ENCODE measurements around the gene RNF183.
"Not testable (repeated sequence)": the region's sequence is repeated elsewhere in the genome, so short reads cannot be mapped to it uniquely, and the experiment has no call there.

The RNF183 gene

DNA sequence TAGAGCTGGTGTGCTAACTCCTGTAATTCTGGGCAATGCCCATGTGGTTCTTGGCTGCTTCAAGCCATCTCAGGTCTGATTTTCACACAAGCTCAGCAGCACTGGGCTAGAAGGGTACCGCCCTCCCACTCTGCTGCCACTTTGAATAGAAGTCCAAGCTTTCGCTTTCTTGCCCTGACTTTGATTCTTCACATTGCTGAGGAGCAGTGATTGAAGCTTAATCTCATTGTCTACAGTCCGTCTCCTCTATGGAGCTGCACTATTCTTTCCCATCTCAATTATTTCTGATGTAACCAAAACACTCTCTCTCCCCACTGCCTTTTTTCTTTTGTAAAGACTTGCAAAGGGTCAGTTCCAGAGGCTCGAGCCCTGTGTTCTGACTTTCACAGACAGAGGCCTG lies 12.9 kb upstream of the RNF183 start:
- DNase-seq (ENCODE audit: low spot score): no peak

DNA sequence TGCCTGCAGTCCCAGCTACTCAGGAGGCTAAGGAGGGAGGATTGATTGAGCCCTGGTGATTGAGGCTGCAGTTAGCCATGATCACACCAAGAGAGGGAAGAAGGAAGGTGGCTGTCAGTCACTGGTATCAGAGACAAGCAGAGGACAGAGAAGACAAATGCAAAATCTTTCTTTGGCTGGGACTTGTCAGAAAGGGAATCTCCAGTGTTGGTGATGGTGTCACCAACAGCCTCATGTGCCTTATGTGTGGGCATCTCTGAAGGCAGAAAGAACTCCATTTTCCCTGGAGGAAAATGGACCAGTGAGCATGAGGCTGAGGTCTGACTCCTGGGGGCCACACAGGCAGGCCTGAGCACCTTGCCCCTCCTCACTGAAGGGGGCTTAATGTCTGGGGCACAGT lies 12.1 kb upstream of the RNF183 start:
- no peak for DNase-seq (ENCODE audit: low spot score)

DNA sequence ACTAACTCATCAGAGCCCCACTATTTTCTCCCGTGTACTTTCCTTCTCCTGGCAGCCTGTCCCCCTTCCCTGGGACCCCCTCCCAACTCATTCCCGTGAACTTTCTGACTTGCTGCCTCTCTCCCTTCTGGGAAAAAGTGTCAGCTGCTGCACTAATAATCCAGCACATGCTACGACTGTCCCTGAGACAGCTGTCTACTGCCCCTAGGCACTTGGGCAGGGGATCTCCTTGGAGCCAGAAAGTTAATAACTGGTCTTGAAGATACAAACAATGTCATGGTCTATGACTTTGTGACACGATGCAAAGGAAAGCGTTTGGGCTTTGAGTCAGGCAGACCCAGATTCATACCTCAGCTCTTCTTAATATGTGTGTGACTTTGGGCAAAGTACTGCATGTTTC lies 10.1 kb upstream of the RNF183 start:
- DNase-seq (ENCODE audit: low spot score): no peak

DNA sequence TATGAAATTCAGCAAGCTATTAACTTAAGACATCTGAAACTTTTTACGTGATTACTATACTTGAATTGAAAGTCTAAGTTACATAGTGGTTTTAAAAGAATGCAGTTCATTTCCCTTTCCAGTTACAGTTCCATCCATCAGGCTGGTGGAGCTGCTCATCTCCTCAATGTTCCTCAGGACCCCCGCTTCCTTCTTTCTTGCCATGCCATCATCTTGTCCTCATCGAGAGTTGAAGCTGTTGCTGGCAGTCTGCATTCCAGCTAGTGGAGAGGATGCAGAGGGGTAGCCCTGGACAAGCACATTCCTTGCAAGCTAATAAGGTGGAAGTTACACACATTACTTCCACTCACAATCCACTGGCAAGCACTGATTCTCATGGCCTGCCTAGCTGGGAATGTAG lies 8.8 kb upstream of the RNF183 start:
- DNase-seq (ENCODE audit: low spot score): no peak

DNA sequence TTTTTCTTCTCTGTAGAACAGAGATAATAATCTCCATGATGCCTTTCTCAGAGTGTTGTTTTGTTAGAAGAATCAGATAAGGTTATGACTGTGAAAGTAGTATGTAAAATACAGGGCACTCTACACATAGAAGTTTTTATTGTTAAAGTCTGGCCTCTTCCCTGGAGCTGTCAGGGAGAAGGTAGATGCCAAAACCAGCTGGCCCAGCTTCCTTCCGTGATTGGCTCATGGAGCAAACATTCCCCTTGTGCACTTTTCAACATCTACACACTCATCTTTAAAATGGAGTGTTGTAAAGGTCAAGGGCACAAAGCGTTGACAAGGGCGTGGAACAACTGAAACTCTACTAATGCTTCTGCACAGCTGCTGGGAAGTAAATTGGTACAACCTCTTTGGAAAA lies 7.4 kb upstream of the RNF183 start:
- no peak for DNase-seq (ENCODE audit: low spot score)

DNA sequence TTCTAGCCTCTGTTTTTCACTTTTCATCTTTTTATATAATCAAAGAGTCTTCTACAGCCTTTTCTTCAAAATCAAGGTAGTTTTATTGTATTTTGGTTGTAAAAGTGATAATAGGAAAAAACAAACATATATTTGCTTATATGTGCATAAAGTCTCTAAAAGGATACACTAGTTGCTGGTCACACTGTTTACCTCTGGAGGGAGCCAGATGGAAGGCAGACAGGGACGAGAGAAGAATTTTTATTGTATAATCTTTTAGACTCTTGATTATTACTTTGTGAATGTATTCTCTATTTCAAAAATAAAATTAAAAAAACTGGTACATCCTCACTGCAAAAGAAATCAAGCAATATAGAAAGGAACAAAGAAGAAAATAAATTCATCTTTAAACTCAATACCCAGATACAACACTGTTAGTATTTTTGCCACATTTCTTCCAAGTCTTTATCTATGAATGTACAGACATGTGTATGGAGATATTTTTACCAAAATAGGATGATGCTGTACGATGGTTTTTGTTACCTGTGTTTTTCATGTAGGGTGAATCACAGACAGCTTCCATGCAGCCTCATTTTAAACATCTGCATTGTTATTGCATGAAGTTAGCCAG lies 6.1 kb upstream of the RNF183 start:
- peak; percentile 50 for DNase-seq (ENCODE audit: low spot score)

DNA sequence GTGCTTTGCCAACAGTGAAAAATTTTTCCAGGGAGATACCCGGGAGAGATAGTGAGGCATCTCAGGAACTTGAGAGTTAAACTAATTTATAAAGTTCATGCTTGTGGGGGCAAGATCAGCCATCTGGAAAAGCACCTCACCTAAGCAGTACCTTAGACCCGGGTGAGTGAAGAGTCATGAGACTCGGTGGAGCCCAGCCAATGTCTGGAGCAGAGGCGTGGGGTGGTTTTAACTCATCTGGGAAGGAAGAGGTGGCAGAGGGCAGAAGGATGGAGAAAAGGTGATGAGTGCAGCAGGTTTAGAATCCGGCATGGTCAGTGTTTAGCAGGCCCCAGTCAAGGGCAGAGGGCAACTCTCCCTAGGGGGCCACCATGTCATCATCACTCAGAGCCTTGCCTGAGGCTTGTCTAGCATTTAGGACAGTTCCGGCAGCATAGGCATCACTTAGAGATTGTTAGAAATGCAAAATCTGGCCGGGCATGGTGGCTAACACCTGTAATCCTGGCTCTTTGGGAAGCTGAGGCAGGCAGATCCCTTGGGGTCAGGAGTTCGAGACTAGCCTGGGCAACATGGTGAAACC lies 4.3 kb upstream of the RNF183 start:
- DNase-seq (ENCODE audit: low spot score): no peak

DNA sequence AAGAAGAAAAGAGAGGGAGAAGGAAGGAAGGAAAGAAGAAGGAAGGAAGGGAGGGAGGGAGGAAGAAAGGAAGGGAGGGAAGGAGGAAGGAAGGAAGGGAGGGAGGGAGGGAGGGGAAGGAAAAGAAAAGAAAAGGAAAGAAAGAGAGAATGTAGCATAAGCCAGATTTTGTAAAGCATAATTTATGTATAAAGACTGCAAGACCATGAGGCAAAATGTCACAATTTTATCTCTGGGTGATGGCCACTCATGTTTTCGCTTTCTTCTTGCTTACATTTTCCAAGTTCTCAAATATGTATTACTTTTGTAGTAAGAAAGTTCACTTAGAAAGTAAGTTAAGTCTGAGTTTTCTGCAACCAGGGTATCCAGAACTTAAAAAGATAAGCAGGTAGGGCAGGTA lies 3.4 kb upstream of the RNF183 start:
- DNase-seq (ENCODE audit: low spot score): no peak

DNA sequence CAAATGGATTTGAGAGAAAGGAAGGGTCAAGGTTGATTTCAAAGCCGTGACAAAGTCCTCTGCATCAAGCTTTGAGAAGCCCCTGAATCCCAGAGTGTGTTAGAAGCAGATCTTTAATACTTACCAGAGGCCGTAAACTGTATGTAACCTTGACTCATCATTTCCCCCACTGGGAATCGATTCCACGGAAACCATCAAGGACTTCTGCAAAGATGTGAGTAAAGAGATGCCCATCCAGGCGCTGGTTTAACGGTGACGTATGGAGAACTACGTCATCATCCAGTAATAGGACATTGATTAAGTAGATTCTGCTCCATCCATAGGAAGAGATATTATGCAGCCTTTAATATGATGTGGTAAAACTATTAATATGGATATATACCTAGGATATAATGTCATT lies 1.6 kb downstream of the RNF183 start:
- no peak for DNase-seq (ENCODE audit: low spot score)

DNA sequence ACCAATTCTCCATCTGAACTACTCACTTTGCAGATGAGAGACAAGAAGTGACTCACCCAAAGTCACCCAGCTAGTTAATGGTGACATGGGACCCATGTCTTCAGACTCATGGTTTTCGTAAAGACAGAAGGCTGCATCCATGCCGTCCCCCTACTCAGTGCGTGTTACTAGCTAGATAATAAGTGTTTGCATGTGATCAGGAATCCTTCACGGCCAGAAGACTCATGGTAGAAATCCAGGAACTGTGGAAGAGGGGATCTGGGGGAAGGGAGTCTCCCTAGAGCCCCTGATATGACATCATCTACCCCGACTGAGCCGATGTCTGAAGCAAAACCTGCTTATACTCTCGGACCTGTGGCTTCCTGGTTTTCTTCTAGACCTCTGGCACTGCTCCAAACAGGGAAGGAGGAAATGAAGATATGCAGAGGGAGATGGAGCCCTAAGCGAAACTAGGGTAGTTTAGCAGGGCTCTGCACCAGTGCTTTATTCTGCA lies 3.3 kb downstream of the RNF183 start:
- no peak for DNase-seq (ENCODE audit: low spot score)

DNA sequence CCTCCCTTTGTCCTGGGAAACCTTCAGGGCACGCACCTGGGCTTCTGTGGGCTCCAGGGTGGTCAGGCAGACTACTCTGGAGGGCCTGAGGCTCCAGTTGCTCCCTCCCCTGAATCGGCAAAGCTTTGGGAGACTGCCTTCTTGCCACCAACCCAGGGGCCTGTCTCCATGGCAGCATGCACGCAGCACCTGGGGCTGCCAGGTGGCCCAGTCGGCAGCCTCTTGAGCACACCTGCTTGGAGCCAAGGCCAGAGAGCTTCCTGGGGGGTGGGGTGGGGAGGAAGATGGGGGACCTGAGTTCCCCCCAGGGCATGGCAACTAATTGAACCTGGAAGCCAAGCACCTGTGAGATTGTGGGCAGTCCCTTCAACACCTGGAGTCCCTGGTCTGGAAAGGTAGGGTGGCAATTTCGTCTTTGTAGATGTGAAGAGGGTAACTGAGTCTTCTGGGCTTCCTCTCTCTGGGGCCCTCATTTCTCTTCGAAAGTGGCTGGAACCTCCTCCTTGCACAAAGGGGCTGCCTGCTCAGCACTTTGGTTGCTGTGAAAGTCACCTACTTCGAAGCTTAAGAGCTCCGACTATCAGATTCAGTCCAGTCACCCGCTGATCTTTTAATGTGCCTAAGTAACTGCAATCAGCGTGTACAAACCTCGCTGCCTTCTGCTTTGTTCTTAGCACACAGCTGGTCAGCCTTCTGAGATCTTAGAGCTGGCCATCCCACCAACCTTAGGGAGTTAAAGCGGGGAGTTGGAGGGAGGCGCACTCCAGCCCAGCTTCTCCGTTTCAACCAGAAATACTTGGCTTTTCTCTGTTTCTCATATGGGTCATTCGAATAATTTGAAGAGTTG lies 4.0 kb downstream of the RNF183 start:
- no peak for DNase-seq (ENCODE audit: low spot score)

DNA sequence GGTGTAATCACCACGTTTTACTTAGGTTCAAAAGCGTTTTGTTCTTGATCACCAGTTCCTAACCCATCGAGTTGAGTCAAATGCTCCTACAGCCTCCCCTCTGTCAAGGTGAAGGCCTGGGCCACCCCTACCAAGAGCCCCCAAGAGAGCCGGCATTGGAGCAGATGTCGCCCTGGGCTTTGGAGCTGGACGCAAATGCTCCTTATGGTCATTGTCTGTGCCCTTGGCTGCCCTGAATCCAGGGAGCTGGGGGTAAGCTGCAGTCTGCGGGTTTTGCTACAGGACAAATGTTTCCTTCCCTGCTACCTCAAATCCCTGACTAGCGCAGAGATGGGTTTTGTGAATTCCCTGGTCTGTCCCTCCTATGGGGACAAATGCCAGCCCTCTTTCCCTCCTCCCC lies 4.9 kb downstream of the RNF183 start:
- DNase-seq (ENCODE audit: low spot score): no peak

DNA sequence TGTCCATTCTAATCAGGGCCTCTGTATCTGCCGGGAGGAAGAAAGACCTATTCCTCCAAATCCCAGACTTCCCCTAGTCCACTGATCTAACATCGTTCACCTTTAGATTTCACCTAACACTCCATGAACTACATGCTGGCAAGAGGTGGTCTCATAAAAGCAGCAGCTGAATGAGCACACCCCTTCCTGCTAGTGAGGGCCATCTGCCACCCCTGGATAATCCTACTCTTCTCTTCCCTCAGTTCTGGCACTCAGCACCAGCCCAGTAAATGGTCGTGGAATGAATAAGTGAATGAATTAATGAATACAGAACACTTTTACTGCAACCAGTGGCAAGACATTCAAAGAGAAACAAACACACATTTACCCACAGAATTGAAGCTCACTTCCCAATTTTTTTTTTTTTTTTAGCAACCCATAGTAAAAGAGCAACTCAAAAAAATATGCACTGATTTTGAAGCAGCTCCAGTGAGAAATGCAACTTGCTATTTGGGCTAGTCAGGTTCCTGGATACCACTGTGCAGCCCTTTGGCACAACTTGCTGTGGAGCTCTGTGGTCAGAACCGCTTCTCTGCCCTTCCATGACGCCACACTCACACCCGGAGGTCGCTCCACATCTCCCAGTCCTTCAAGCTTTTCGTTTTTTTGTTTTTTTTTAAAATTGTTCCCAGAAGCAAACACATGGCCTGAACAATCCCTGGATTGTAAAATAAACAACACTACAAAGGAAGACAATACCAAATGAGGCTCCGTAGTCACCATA lies 6.2 kb downstream of the RNF183 start:
- no peak for DNase-seq (ENCODE audit: low spot score)

DNA sequence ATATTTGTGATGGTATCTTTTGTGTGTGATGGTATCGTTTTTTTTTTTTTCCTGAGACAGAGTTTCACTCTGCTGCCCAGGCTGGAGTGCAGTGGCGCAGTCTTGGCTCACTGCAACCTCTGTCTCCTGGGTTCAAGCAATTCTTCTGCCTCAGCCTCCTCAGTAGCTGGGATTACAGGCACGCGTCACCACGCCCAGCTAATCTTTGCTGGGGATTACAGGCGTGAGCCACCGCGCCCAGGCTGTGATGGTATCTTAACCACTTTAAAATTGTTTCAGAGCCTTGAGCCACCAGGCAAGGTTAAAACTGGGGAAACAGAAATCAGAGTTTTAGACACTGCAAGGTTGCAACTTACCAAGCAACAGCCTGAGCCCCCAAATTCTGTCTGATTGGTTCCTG lies 6.9 kb downstream of the RNF183 start:
- DNase-seq (ENCODE audit: low spot score): not testable (repeated sequence)

DNA sequence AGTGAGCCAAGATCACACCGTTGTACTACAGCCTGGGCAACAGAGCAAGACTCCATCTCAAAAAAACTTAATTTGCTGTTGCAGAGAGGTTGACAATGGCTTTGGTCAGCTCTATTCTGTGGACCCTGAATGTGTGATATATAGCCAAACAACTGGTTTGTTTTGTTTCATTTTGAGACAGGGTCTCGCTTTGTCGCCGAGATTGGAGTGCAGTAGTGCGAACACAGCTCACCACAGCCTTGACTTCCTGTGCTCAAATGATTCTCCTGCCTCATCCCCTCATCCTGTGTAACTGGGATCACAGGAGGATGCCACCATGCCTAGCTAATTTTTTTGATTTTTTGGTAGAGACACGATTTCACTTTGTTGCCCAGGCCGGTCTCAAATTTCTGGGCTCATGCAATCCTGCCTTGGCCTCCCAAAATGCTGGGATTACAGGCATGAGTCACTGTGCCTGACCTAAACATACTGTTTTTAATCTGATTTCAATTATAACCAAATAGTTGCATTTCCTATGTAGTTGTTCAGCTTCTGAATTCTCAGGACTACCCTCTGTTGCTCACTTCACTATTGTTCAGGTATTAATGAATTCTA lies 9.8 kb downstream of the RNF183 start:
- no peak for DNase-seq (ENCODE audit: low spot score)

DNA sequence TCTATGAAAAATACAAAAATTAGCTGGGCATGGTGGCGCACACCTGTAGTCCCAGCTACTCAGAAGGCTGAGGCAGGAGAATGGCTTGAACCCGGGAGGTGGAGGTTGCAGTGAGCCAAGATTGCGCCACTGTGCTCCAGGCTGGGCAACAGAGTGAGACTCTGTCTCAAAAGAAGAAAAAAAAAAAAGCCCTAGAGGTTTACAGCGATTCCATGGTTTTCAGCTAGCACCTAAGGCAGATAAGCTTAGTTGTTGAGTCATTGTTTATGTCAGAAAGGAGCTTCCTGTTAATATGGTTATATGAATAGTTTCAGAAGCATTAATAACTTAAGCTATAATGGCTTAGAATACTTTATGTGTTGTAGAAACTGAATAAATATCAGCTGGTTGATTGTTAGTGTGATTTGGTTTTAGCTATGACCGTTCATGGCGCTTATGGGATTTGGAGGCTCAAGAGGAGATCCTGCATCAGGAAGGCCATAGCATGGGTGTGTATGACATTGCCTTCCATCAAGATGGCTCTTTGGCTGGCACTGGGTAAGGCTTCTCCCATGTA lies 13.0 kb downstream of the RNF183 start:
- DNase-seq (ENCODE audit: low spot score): no peak

DNA sequence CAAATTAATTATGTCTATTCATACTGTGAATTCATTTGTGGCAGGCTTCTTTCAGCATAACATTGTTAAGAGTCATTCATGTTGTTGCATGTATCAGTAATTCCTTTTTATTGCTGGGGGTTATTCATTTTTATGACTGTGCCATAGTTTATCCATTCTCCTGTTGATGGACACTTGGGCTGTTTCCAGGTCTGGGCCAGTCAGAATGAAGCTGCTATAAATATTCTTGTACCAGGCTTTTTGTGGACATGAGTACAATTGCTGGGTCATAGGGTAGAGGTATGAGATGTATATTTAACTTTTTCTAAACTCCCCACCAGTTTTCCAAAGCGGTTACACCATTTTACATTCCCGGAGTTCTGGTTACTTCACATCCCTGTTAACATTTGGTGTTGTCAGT lies 14.1 kb downstream of the RNF183 start:
- no peak for DNase-seq (ENCODE audit: low spot score)

DNA sequence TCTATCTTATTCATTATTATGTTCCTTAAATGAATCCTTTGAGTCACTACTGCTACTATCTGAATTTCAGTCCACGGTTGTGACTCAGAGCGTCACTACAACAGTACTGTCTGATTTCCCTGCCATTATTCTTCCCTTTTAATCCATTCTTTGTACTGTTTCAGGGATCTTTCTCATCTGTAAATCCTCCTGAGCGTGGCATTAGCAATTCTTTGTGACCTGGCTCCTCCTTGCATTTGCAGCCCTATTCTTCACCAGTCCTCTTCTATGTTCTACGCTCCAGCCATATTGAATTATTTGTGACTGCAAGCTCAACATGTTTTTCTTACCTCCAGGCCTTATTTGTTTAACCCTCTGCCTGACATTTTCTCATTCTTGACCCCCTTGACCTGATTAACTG lies 21.8 kb downstream of the RNF183 start:
- DNase-seq (ENCODE audit: low spot score): no peak

DNA sequence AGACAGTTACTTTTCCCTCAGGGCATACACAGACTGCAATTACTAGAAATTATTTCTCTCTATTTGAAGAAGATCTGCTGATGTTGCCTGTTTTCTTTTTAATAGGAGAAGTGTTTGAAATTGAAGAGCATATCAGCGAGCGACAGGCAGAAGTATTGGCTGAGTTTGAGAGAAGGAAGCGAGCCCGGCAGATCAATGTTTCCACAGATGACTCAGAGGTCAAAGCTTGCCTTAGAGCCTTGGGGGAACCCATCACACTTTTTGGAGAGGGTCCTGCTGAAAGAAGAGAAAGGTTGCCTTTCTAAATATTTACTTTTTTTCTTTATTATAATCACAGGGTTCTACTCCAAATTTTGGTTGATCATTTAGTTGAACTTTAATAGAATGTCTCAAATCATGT lies 24.3 kb downstream of the RNF183 start:
- DNase-seq (ENCODE audit: low spot score): no peak

DNA sequence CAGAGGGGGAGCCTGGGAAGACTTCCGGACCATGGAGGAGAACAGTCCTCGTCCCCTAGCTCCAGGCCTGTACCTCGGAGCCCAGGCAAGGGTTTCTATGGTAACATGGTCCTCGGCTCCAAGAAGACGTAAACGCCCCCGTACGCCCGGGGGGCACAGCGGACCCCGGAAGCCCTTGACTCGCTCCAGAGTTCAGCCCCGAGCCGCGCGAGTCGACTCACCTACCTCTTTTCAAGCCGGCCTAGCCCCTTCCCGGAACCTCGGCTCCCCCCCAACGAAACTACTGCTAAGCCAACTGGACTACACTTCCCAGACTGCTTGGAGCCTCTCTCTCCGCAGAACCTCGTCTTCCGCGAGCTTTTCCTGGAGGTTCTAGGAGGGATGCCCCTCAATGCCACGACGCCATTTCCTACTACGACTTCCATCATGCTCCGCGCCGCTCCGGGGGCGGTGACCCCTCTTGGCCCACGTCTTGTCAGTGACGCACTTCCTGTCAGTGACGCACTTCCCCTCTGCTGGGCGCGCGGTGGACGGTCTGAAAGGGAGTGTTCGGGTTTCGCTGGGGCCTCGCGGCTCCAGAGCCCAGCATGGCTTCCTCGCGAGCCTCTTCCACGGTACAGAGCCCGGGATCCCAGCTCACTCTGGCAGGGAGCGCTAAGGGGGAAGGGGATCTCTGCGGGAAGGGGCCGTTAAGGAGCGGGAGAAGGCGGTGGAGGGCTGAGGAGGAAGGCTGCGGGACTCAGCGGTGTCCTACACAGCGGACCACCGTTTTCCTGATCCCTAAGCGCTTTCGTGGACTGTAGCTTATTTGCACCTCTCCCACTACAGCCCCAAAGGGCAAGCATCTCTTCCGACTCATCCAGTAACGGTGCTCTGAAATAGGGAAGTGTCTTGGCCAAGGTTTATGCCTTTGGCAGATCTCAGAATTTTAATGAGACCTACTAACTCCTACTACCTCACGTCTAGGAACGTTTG lies 27.7 kb downstream of the RNF183 start, which contains the start of the genes CDC26 and PRPF4:
TSS of gene CDC26 (minus strand) at position 416 of the 975 bp plus-strand sequence. CDS start 3,065 bp downstream, outside the sequence.
TSS of gene PRPF4 (plus strand) at position 502 of the 975 bp plus-strand sequence. CDS start at position 588, 86 bp downstream.
- DNase-seq (ENCODE audit: low spot score): peak; percentile 99

All from SW480 (cell line).